Effector memory CD4-positive, alpha-beta T cell (primary cell): Measurements from ENCODE around the gene LINC00237.

Experiments
- DNase-seq, 3 donors: peaks; one replicate each; pipeline ENCODE4 v3.0.0-alpha.2; 2020
- H3K27ac ChIP-seq: 2 replicates; pipeline ENCODE4 v1.7.0; 2013; ENCODE audit warnings: mild to moderate bottlenecking, low read length, moderate library complexity; ENCODE audit not compliant: insufficient read depth, poor library complexity, severe bottlenecking
- H3K27me3 ChIP-seq: replicated peaks from 2 replicates; pipeline ENCODE4 v1.7.0; 2013; ENCODE audit warnings: mild to moderate bottlenecking, low read length; ENCODE audit not compliant: insufficient read depth, control insufficient read depth, poor library complexity, severe bottlenecking
- H3K36me3 ChIP-seq: 2 replicates; pipeline ENCODE4 v1.7.0; 2013; ENCODE audit warnings: mild to moderate bottlenecking, low read length, moderate library complexity; ENCODE audit not compliant: control insufficient read depth, insufficient read depth
- H3K4me1 ChIP-seq: 2 replicates; pipeline ENCODE4 v1.7.0; 2013; ENCODE audit warnings: low read length, mild to moderate bottlenecking; ENCODE audit not compliant: control insufficient read depth, insufficient read depth, poor library complexity, severe bottlenecking
- H3K4me3 ChIP-seq: 2 replicates; pipeline ENCODE4 v1.7.0; 2013; ENCODE audit warnings: low read length, low read depth, mild to moderate bottlenecking; ENCODE audit not compliant: insufficient read depth, poor library complexity, severe bottlenecking
- H3K9me3 ChIP-seq: 2 replicates; pipeline ENCODE4 v1.7.0; 2013; ENCODE audit warnings: mild to moderate bottlenecking, low read length, moderate library complexity; ENCODE audit not compliant: control insufficient read depth

Gene LINC00237

DNA sequence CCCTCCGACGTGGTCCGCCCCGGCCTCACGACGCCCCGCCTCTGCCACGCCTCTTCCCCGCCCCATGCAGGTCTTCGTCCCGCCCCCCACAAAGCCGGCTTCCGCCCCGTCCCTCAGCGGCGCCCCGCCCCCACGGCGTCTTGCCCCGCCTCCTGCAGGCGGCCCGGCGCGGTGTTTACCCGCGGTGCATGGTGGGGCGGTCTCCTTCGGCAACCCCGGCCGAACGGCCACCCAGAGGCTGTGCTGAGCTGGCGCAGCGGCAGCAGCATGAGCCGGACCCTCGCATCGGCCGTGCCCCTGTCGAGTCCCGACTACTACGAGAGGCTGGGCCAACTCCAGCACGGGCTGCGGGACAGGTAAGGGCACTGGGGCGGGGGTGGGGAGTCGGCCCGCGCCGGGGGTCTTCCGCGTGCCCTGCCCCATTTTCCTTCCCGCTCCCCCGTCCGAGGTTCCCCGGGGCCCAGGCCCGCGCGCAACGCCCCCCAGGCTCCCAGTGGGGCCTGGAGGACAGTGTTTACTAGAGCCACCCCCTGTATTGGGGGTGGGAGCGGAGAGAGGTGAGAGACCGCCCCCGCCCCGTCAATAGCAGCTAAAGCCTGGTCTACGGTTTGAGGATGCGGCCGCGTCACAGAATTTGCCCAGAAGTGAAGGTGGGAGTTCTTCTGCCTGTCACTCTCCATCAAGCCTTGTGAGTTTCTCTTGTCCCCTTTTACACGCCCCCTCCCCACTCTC is 19.9 kb upstream of the LINC00237 start, which contains the start of gene KIZ:
Gene KIZ (plus strand): TSS at position 234 of the 732 bp plus-strand sequence. CDS start 34 bp downstream, at position 268.
- H3K27ac ChIP-seq, result peak within 1 kb of the TSS; percentile 71
- DNase-seq, result peak; percentile 94 to 96 (median 94)
- no peaks in the 10 kb centered on the region for H3K27me3 ChIP-seq
- no peaks in the 10 kb centered on the region for H3K9me3 ChIP-seq
- peaks cover 4% of the 10 kb centered on the region for H3K36me3 ChIP-seq
- peak within 1 kb of the TSS; percentile 90 for H3K4me3 ChIP-seq
- peaks cover 4% of the 10 kb centered on the region for H3K4me1 ChIP-seq

DNA sequence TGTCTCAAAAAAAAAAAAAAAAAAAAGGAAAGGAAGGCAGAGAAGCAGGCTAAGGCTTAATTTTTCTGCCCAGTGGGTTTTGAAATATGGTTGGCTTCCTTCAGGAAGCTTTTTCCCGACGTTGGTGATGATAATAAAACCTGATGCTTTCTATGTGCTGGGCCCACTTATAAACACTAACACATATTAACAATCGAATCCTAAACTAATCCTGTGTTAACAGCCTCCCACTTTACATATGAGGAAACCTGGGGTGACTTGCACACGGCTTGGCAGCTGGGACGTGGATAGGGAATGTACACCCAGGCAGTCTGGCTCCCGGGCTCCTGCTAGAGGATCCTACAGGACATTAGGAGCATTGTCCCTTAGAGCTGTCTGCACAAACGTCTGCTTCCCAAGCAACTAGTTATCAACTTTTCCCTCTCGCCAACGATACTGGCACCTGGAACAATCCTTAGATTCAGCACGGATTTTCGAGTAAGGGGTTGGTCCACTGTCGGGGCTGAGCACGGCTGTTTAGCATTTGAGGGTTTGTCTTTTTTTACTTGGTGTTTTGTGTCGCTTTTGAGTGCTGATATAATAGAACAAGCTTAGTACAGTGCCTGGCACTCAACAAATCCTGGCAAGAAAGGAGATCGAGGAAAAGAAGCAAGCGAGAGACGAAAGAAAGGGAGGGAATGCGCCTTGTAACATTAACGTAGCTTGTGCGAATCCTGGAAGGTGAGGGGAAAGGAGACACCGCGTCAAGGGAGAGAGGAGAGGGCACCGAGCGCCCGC is 19.1 kb upstream of the LINC00237 start:
- Histone ChIP-seq H3K36me3 (peaks cover 4% of the 10 kb centered on the region), H3K4me3 (peak overlapping the region; percentile 90), H3K27me3 (no peaks in the 10 kb centered on the region), H3K4me1 (peaks cover 4% of the 10 kb centered on the region), H3K9me3 (no peaks in the 10 kb centered on the region), H3K27ac (peak overlapping the region; percentile 45)
- no peak for DNase-seq

DNA sequence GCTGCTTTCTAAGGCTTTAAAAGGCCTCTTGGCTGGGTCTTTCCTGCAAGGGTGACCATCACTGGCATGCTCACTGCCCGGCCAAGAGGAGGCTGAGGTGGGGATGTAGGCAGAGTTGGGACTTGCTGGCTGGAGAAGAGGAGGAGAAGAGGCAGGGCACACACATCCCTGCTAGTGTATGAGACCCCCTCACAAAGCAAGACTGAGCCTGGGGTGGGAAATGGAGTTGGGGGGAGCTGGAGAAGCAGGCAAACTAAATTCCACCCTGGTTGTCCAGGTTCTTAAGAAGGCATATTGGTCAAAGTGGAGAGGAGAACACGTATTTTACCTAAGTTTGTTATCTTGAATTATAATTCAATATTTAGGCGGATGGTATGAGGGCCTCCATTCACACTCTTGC is 18.0 kb upstream of the LINC00237 start:
- Histone ChIP-seq H3K36me3 (no peaks in the 10 kb centered on the region), H3K9me3 (no peaks in the 10 kb centered on the region), H3K27me3 (no peaks in the 10 kb centered on the region), H3K27ac (no peak overlapping the region), H3K4me3 (no peak overlapping the region), H3K4me1 (peaks cover 4% of the 10 kb centered on the region)
- DNase-seq, result no peak

DNA sequence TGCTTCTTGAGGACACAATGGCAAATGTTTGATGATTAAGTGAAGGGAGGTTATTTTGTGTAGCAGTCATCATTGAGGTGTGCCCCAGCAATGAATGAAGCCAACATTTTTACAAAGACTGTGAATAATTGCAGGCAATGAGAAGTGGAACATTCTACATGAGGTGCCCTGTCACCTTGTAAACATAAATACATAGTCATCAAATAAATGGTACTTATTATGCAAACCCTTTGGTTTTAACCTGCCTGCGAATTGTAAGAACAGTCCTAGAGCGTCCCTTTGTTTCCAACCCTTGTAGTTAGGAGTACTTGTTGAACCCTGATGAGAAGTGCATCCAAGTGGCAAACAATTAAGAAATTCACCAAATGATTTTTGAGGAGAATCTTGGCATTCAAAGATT is 12.6 kb upstream of the LINC00237 start:
- H3K27me3 ChIP-seq, result no peaks in the 10 kb centered on the region

DNA sequence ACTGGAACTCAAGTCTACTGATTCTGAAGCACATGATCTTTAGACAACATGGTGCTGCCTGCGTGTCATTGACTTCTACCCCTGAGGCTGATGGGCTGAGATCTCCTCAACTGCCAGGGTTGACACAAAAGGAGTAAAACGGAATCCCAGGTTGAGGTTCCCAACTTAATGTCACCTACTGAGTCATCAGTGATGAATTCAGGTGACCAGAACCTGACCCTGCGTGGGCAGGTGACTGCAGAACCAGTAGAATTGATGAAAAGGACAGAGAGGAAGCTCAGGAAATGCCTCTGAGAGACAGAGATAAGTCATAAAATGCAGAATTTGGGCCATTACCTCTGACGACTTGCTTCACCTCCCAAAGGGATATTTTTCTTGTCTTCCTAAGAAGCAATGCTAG is 12.0 kb upstream of the LINC00237 start:
- Histone ChIP-seq H3K4me3 (no peak overlapping the region), H3K9me3 (no peaks in the 10 kb centered on the region), H3K4me1 (no peaks in the 10 kb centered on the region), H3K36me3 (no peaks in the 10 kb centered on the region), H3K27me3 (no peaks in the 10 kb centered on the region), H3K27ac (no peak overlapping the region)
- no peak for DNase-seq

More for the DNA sequence above, 12.6 kb upstream of the LINC00237 start:
- Histone ChIP-seq H3K4me1 (no peaks in the 10 kb centered on the region), H3K36me3 (no peaks in the 10 kb centered on the region), H3K4me3 (no peak overlapping the region), H3K27ac (no peak overlapping the region), H3K9me3 (no peaks in the 10 kb centered on the region)
- no peak for DNase-seq

DNA sequence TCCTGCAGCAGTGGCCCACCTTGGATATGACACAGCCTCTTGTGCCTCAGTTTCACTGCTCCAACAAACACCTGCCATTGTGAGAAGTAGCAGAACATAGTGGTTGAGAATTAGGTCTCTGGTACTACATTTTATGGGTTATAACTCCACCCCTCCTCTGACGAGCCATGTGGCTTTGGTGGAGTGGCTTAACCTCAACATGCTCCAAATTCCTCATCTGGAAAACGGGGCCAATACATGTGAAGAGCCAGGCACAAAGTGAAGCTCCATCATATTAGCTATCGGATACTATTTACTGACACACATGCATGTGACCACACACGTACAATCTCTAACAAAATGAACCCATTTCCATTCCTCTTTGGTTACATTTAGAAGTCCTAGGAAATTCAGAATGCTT is 11.4 kb upstream of the LINC00237 start:
- H3K27me3 ChIP-seq, result no peaks in the 10 kb centered on the region
- no peak overlapping the region for H3K4me3 ChIP-seq
- no peaks in the 10 kb centered on the region for H3K4me1 ChIP-seq
- DNase-seq, result no peak
- no peaks in the 10 kb centered on the region for H3K36me3 ChIP-seq
- H3K27ac ChIP-seq, result no peak overlapping the region
- H3K9me3 ChIP-seq, result no peaks in the 10 kb centered on the region

DNA sequence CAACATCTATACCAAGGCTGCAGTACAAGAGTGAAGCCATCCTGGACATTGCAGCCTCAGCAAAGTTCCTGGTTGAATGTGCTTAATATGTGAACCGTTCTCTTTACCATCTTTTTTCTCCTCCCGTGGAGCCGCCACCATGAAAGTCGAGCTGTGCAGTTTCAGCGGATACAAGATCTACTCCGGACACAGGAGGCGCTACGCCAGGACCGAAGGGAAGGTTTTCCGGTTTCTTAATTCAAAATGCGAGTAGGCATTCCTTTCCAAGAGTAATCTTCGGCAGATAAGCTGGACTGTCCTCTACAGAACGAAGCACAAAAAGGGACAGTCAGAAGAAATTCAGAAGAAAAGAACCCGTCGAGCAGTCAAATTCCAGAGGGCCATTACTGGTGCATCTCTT is 8.4 kb upstream of the LINC00237 start:
- no peak overlapping the region for H3K4me3 ChIP-seq
- H3K27me3 ChIP-seq, result peaks cover 3% of the 10 kb centered on the region
- no peak for DNase-seq
- H3K9me3 ChIP-seq, result no peaks in the 10 kb centered on the region
- H3K27ac ChIP-seq, result no peak overlapping the region
- H3K36me3 ChIP-seq, result no peaks in the 10 kb centered on the region
- no peaks in the 10 kb centered on the region for H3K4me1 ChIP-seq

DNA sequence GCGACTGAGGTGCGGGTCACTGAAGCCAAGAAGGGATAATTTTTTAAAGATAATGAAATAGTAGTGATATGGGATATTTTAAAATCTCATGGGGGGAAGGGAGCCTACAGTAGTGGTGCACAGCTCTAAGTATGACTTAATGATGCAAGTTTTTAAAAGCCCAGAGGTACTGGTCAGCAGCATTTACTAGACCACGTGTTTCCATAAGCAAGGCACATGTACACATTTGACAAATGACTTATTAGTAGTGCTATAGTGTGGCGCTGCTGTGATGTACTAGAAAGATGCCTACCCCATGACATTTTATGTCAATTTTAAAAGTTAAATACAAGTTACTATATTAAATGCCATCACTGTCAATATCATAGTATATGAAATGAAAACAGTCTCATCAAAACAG is 7.5 kb upstream of the LINC00237 start:
- Histone ChIP-seq H3K9me3 (no peaks in the 10 kb centered on the region), H3K36me3 (no peaks in the 10 kb centered on the region), H3K27ac (no peak overlapping the region), H3K4me3 (no peak overlapping the region), H3K27me3 (peaks cover 3% of the 10 kb centered on the region), H3K4me1 (no peaks in the 10 kb centered on the region)
- no peak for DNase-seq

DNA sequence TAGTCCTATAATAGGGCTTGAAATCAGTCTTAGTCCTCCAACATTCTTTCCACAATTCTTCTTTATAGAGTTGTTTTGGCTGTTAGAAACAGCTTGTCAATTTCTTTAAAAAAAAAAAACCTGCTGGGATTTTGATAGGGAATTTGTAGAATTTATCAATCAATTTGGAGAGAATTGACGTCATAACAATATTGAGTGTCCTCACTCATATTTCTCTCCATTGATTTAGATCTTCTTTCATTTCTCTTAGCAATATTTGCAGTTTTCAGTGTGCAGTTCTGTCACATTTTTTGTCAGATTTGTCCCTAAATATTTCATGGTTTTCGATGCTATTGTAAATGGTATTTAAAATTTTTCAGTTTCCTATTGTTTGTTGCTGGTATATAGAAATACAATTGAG is 5.3 kb upstream of the LINC00237 start:
- no peaks in the 10 kb centered on the region for H3K9me3 ChIP-seq
- H3K27me3 ChIP-seq, result peaks cover 11% of the 10 kb centered on the region
- no peak for DNase-seq
- H3K4me3 ChIP-seq, result no peak overlapping the region
- no peaks in the 10 kb centered on the region for H3K4me1 ChIP-seq
- H3K36me3 ChIP-seq, result no peaks in the 10 kb centered on the region
- no peak overlapping the region for H3K27ac ChIP-seq

DNA sequence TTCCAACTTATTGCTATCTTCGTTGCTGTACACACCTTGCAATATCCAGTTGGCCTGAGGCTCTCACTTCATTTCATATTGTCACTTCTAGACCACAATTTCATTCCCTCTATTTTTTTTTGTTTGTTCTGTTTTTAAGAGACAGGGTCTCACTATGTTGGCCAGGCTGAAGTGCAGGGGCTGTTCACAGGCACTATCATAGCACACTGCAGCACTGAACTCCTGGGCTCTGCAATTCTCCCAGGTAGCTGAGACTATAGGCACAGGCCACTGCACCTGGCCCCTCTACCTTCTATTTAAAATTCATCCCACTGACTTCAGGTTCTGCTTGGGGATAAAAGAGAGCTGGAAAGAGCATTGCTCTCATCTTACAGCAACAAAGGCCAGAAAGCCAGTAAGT is 4.7 kb upstream of the LINC00237 start:
- Histone ChIP-seq H3K36me3 (no peaks in the 10 kb centered on the region), H3K4me3 (no peak overlapping the region), H3K27ac (no peak overlapping the region), H3K9me3 (no peaks in the 10 kb centered on the region), H3K27me3 (peaks cover 17% of the 10 kb centered on the region), H3K4me1 (no peaks in the 10 kb centered on the region)
- DNase-seq, result no peak
